Measurements from ENCODE around the gene PDE5A. TPM values are rescaled to one million over a fixed set of nuclear protein-coding genes. Genes with fewer than 3 reads are reported as not detected.

PDE5A gene
- polyA plus RNA-seq, 3 donors = 0.80 to 0.82 TPM; not detected in 1

DNA sequence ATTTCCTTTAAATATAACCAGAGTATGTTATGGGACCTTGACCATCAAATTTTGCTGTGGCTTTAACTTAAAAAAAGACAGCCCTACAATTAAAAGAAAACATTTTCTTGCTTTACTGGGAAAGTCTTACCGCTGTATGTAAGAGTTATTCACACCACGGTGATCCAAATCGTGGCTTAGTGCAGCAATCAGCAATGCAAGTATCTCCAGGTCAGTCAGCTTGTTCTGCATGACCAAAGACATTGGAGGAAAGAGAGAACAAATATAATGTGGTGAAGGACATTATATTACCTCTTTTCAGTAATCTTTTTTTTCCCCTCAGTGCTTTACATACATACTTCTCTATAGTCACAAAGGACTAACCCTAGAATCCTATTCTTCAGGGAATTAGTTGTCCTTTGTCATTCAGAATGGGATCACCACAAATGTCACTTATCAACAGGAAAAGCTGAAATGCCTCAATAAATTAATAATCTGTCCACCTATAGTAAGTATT, 109.6 kb downstream of the PDE5A start:
- Histone ChIP-seq H3K9me3 (replicated peaks in 1 of 2; ENCODE audit: control insufficient read depth in 1 of 2, insufficient read depth in 1 of 2, low read length in 2 of 2) (no peaks in the 10 kb centered on the region), H3K4me2 (replicated peaks; ENCODE audit: extremely low read depth, low read length, poor library complexity, severe bottlenecking) (no peak overlapping the region), H4K20me1 (ENCODE audit: insufficient read depth, low read length) (no peaks in the 10 kb centered on the region), H3K4me3 (replicated peaks in 1 of 3; ENCODE audit: low read depth in 2 of 3, low read length in 3 of 3) (no peak overlapping the region), H3K9ac (ENCODE audit: insufficient read depth, low read length, poor library complexity, severe bottlenecking) (no peak overlapping the region), H3K4me1 (ENCODE audit: control insufficient read depth in 1 of 2, insufficient read depth in 2 of 2, low read length in 2 of 2) (no peaks in the 10 kb centered on the region), H3K79me2 (ENCODE audit: insufficient read depth, low read length) (no peaks in the 10 kb centered on the region), H3K36me3 (replicated peaks in 1 of 2; ENCODE audit: control insufficient read depth in 1 of 2, insufficient read depth in 2 of 2, low read length in 2 of 2) (peaks cover 31 to 82% of the 10 kb centered on the region in 2 donors), H3K27ac (ENCODE audit: low read depth in 1 of 2, low read length in 2 of 2) (no peak overlapping the region), H3K27me3 (ENCODE audit: control insufficient read depth in 2 of 2, insufficient read depth in 2 of 2, low read length in 2 of 2) (no peaks in the 10 kb centered on the region), H2AFZ (ENCODE audit: insufficient read depth, low read depth, low read length, poor library complexity, severe bottlenecking) (no peak overlapping the region)
- Mint-ChIP-seq H3K4me3 (no peak overlapping the region), H3K27me3 (ENCODE audit: low read depth in 3 of 3) (no peaks in the 10 kb centered on the region), H3K9me3 (no peaks in the 10 kb centered on the region), H3K27ac (no peak overlapping the region), H3K4me1 (no peaks in the 10 kb centered on the region), H3K36me3 (peaks cover 16 to 24% of the 10 kb centered on the region in 2 donors)
- TF ChIP-seq, protein P1, sequence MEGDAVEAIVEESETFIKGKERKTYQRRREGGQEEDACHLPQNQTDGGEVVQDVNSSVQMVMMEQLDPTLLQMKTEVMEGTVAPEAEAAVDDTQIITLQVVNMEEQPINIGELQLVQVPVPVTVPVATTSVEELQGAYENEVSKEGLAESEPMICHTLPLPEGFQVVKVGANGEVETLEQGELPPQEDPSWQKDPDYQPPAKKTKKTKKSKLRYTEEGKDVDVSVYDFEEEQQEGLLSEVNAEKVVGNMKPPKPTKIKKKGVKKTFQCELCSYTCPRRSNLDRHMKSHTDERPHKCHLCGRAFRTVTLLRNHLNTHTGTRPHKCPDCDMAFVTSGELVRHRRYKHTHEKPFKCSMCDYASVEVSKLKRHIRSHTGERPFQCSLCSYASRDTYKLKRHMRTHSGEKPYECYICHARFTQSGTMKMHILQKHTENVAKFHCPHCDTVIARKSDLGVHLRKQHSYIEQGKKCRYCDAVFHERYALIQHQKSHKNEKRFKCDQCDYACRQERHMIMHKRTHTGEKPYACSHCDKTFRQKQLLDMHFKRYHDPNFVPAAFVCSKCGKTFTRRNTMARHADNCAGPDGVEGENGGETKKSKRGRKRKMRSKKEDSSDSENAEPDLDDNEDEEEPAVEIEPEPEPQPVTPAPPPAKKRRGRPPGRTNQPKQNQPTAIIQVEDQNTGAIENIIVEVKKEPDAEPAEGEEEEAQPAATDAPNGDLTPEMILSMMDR (IDR thresholded peaks at IDR 0.05) = no peak
- WGBS (ENCODE audit: insufficient coverage) = 96% methylated on average over 3 of the region's 3 CpGs
- intact Hi-C loops (cut with micrococcal nuclease) = no loop called here
- DNase-seq = no peak

DNA sequence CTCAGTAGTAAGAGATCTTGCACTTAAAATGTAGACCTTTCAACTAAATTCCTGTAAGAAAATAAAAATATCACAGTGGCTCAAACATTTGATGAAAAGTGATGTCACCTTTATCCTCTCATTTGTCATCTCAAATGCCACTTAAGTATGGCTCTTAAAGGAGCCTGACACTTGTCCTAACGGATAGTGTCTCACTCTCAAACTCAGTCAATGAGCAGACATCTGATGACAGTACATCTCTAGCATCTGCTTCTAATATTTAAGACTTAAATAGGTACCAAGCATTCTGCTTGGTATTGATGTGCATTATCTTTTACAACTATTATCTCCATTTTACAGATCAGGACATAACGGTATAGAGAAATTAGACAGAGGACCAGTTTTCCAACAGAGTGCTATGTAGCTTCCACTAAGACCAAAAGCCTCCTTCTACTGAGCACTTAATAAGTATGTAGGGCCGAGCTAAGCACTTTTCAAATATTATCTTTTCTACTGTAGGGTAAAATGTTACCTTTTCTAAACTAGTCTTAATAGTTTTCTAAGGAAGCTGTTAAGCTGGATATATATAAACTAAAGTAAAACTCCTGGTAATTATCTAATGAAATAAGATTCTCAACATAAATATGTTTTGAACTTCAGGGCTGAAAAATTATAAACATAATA, 110.2 kb downstream of the PDE5A start:
- Mint-ChIP-seq H3K27me3 (ENCODE audit: low read depth in 3 of 3) (no peaks in the 10 kb centered on the region), H3K4me1 (no peaks in the 10 kb centered on the region), H3K9me3 (no peaks in the 10 kb centered on the region), H3K4me3 (no peak overlapping the region), H3K27ac (no peak overlapping the region), H3K36me3 (peaks cover 22 to 29% of the 10 kb centered on the region in 2 donors)
- Histone ChIP-seq H3K9ac (ENCODE audit: insufficient read depth, low read length, poor library complexity, severe bottlenecking) (no peak overlapping the region), H3K9me3 (replicated peaks in 1 of 2; ENCODE audit: control insufficient read depth in 1 of 2, insufficient read depth in 1 of 2, low read length in 2 of 2) (no peaks in the 10 kb centered on the region), H3K36me3 (replicated peaks in 1 of 2; ENCODE audit: control insufficient read depth in 1 of 2, insufficient read depth in 2 of 2, low read length in 2 of 2) (peaks cover 37 to 88% of the 10 kb centered on the region in 2 donors), H3K4me1 (ENCODE audit: control insufficient read depth in 1 of 2, insufficient read depth in 2 of 2, low read length in 2 of 2) (no peaks in the 10 kb centered on the region), H3K79me2 (ENCODE audit: insufficient read depth, low read length) (no peaks in the 10 kb centered on the region), H3K27me3 (ENCODE audit: control insufficient read depth in 2 of 2, insufficient read depth in 2 of 2, low read length in 2 of 2) (no peaks in the 10 kb centered on the region), H3K27ac (ENCODE audit: low read depth in 1 of 2, low read length in 2 of 2) (no peak overlapping the region), H3K4me2 (replicated peaks; ENCODE audit: extremely low read depth, low read length, poor library complexity, severe bottlenecking) (no peak overlapping the region), H4K20me1 (ENCODE audit: insufficient read depth, low read length) (no peaks in the 10 kb centered on the region), H3K4me3 (replicated peaks in 1 of 3; ENCODE audit: low read depth in 2 of 3, low read length in 3 of 3) (no peak overlapping the region), H2AFZ (ENCODE audit: insufficient read depth, low read depth, low read length, poor library complexity, severe bottlenecking) (no peak overlapping the region)
- WGBS (ENCODE audit: insufficient coverage) = no CpG with 5 or more reads among the region's 3 CpGs
- TF ChIP-seq, protein P1 (IDR thresholded peaks at IDR 0.05) = no peak
- intact Hi-C loops (cut with micrococcal nuclease) = no loop called here
- no peak for DNase-seq

Data from CD14-positive monocyte (primary cell).